ENCODE data around the gene RPL37.

RPL37 gene

DNA sequence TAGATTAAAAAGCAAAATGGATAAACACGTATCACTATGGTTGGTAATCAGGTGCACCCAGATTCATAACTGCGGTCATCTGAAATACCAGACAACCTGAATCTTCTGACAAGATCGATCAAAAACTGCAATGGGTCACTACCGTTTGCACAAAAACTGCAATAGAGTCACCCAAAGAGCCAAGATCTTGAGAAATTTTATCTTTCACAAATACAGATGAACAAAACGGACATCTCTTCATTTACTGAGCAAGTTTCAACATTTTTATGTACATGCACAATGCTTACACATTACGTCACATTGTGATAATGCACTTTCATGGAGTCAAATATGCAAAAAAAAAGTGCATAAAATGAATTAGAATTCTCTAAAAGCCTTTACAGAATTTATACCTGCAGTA, 55.5 kb downstream of the RPL37 start:
- no peak overlapping the region for H3K23ac ChIP-seq (ENCODE audit: low read length)
- peaks cover 3% of the 10 kb centered on the region for H3K79me2 ChIP-seq (ENCODE audit: control insufficient read depth, insufficient read depth, low read length, poor library complexity)
- no peak for DNase-seq
- peaks cover 0 to 2% of the 10 kb centered on the region in 2 experiments for H3K4me1 ChIP-seq (ENCODE audit: control insufficient read depth in 1 of 2, insufficient read depth in 2 of 2, low read length in 2 of 2)
- no peak overlapping the region for H3K14ac ChIP-seq (ENCODE audit: low read length)
- H3K27me3 ChIP-seq (ENCODE audit: insufficient read depth, low read length), result no peaks in the 10 kb centered on the region
- no peak overlapping the region for H4K8ac ChIP-seq (ENCODE audit: low read depth, low read length)
- no peak overlapping the region for H4K12ac ChIP-seq (ENCODE audit: low read depth, low read length)
- WGBS (ENCODE audit: extremely low coverage, insufficient coverage, insufficient read length), result no CpG with 5 or more reads among the region's 6 CpGs
- H3K27ac ChIP-seq (ENCODE audit: low read depth, low read length), result no peak overlapping the region
- H3K79me1 ChIP-seq (ENCODE audit: low read length), result no peaks in the 10 kb centered on the region
- no peak overlapping the region for H3K18ac ChIP-seq (ENCODE audit: low read length)
- H2AFZ ChIP-seq (ENCODE audit: insufficient read depth, low read length, poor library complexity), result no peak overlapping the region
- no peak overlapping the region for H3K4me2 ChIP-seq (ENCODE audit: low read length)
- H4K91ac ChIP-seq (ENCODE audit: low read depth, low read length), result no peak overlapping the region
- H3K36me3 ChIP-seq (ENCODE audit: control insufficient read depth in 1 of 2, insufficient read depth in 2 of 2, low read length in 2 of 2), result no peaks in the 10 kb centered on the region
- H3K9me3 ChIP-seq (ENCODE audit: insufficient read depth, low read depth, low read length), result no peaks in the 10 kb centered on the region
- H2AK5ac ChIP-seq (ENCODE audit: low read length), result no peak overlapping the region
- no peak overlapping the region for H2BK120ac ChIP-seq (ENCODE audit: insufficient read depth, low read length, poor library complexity)
- H3K4ac ChIP-seq (ENCODE audit: low read depth, low read length), result no peak overlapping the region
- no peak overlapping the region for H2BK12ac ChIP-seq (ENCODE audit: low read length)
- H2BK5ac ChIP-seq (ENCODE audit: low read depth, low read length, poor library complexity), result no peak overlapping the region
- H3K9ac ChIP-seq (ENCODE audit: low read length), result no peak overlapping the region
- H3K4me3 ChIP-seq (ENCODE audit: low read depth, low read length), result no peak overlapping the region

DNA sequence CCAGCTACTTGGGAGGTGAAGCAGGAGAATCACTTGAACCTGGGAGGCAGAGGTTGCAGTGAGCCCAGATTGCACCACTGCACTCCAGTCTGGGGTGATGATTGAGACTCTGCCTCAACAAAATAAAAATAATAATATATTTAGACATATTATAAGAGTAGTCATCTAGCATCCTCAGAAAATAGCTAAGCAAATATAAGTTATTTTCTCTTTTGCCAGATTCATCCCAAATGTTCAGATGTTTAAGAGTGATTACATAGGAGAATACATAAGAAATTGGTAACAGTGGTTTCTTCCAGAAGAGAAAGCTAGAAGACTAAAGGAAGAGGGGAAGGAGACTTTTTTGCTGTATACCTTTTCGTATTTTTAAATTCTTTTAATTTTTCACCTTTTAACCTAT, 56.9 kb downstream of the RPL37 start:
- Histone ChIP-seq H2AK5ac (ENCODE audit: low read length) (no peak overlapping the region), H4K12ac (ENCODE audit: low read depth, low read length) (no peak overlapping the region), H3K27me3 (ENCODE audit: insufficient read depth, low read length) (no peaks in the 10 kb centered on the region), H4K91ac (ENCODE audit: low read depth, low read length) (no peak overlapping the region), H3K14ac (ENCODE audit: low read length) (no peak overlapping the region), H3K4me2 (ENCODE audit: low read length) (no peak overlapping the region), H2AFZ (ENCODE audit: insufficient read depth, low read length, poor library complexity) (no peak overlapping the region), H3K9ac (ENCODE audit: low read length) (no peak overlapping the region), H3K9me3 (ENCODE audit: insufficient read depth, low read depth, low read length) (no peaks in the 10 kb centered on the region), H3K4me3 (ENCODE audit: low read depth, low read length) (no peak overlapping the region), H3K27ac (ENCODE audit: low read depth, low read length) (no peak overlapping the region), H2BK12ac (ENCODE audit: low read length) (no peak overlapping the region), H3K4me1 (ENCODE audit: control insufficient read depth in 1 of 2, insufficient read depth in 2 of 2, low read length in 2 of 2) (peaks cover 0 to 2% of the 10 kb centered on the region in 2 experiments), H4K8ac (ENCODE audit: low read depth, low read length) (no peak overlapping the region), H2BK120ac (ENCODE audit: insufficient read depth, low read length, poor library complexity) (no peak overlapping the region), H3K18ac (ENCODE audit: low read length) (no peak overlapping the region), H3K23ac (ENCODE audit: low read length) (no peak overlapping the region), H3K79me2 (ENCODE audit: control insufficient read depth, insufficient read depth, low read length, poor library complexity) (peaks cover 3% of the 10 kb centered on the region), H3K4ac (ENCODE audit: low read depth, low read length) (no peak overlapping the region), H3K36me3 (ENCODE audit: control insufficient read depth in 1 of 2, insufficient read depth in 2 of 2, low read length in 2 of 2) (no peaks in the 10 kb centered on the region), H3K79me1 (ENCODE audit: low read length) (no peaks in the 10 kb centered on the region), H2BK5ac (ENCODE audit: low read depth, low read length, poor library complexity) (no peak overlapping the region)
- 100% methylated on average over 1 of the region's 1 CpG for WGBS (ENCODE audit: extremely low coverage, insufficient coverage, insufficient read length)
- no peak for DNase-seq

DNA sequence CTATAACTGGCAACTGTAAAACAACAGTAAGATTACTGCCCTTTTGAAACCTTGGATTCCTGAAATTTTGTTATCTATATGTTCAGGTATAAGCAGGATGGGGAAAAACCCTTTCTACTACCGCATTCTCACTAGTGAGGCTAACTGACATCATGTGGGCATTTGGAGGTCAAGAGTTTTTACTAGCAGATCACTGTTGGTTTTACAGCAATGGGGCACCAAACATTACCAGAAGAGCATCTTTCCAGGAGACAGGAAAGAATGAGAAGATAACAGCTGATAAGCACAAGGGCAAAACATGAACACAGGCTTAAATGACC, 58.4 kb downstream of the RPL37 start:
- Histone ChIP-seq H3K9ac (ENCODE audit: low read length) (no peak overlapping the region), H2AK5ac (ENCODE audit: low read length) (no peak overlapping the region), H3K23ac (ENCODE audit: low read length) (no peak overlapping the region), H3K79me1 (ENCODE audit: low read length) (no peaks in the 10 kb centered on the region), H3K4me3 (ENCODE audit: low read depth, low read length) (no peak overlapping the region), H3K9me3 (ENCODE audit: insufficient read depth, low read depth, low read length) (no peaks in the 10 kb centered on the region), H4K12ac (ENCODE audit: low read depth, low read length) (no peak overlapping the region), H3K4me2 (ENCODE audit: low read length) (no peak overlapping the region), H3K4me1 (ENCODE audit: control insufficient read depth in 1 of 2, insufficient read depth in 2 of 2, low read length in 2 of 2) (peaks cover 0 to 2% of the 10 kb centered on the region in 2 experiments), H3K27ac (ENCODE audit: low read depth, low read length) (no peak overlapping the region), H3K36me3 (ENCODE audit: control insufficient read depth in 1 of 2, insufficient read depth in 2 of 2, low read length in 2 of 2) (peaks cover 2 to 3% of the 10 kb centered on the region in 2 experiments), H4K91ac (ENCODE audit: low read depth, low read length) (no peak overlapping the region), H3K79me2 (ENCODE audit: control insufficient read depth, insufficient read depth, low read length, poor library complexity) (peaks cover 3% of the 10 kb centered on the region), H2BK12ac (ENCODE audit: low read length) (no peak overlapping the region), H3K4ac (ENCODE audit: low read depth, low read length) (no peak overlapping the region), H3K14ac (ENCODE audit: low read length) (no peak overlapping the region), H2AFZ (ENCODE audit: insufficient read depth, low read length, poor library complexity) (no peak overlapping the region), H4K8ac (ENCODE audit: low read depth, low read length) (no peak overlapping the region), H2BK5ac (ENCODE audit: low read depth, low read length, poor library complexity) (no peak overlapping the region), H2BK120ac (ENCODE audit: insufficient read depth, low read length, poor library complexity) (no peak overlapping the region), H3K18ac (ENCODE audit: low read length) (no peak overlapping the region), H3K27me3 (ENCODE audit: insufficient read depth, low read length) (no peaks in the 10 kb centered on the region)
- DNase-seq, result no peak
- no CpG with 5 or more reads among the region's 1 CpG for WGBS (ENCODE audit: extremely low coverage, insufficient coverage, insufficient read length)

DNA sequence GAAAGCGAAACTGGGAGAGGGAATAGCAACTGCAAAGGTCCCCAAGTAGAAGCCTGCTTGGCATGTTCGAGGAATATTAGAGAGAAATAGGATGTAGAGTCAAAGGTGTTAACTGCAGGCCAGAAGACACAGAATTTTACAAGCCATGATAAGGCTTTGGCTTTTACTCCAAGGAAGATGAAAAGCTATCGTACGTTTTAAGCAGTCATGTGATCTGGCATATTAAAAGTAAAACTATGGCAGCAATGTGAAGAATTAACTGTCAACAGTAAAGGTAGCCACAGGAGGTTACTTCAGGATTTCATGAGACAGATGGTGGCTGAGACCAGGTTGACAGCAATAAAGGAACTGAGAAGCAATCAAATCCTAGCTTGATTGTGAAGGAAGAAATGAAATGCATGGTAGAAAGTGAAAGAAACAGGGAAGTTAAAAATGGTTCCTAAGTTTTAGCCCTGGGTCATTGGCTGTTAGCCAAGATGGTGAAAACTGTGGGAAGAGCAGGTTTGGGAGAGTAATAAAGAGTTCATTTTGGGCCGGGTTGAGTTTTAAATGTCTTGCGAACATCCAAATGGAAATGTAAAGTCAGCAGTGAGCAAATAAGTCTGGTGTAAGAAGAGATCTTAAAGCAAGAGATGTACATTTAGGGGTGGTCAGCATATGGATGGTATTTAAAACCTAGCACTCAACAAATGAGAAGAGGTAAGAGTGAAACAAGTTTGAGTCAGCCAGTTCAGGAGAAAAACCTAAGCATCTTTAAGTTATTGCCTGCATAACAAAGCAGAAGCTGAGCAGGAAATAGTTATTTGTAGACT, 59.0 kb downstream of the RPL37 start:
- Histone ChIP-seq H3K79me2 (ENCODE audit: control insufficient read depth, insufficient read depth, low read length, poor library complexity) (peaks cover 3% of the 10 kb centered on the region), H4K91ac (ENCODE audit: low read depth, low read length) (no peak overlapping the region), H3K23ac (ENCODE audit: low read length) (no peak overlapping the region), H2AK5ac (ENCODE audit: low read length) (no peak overlapping the region), H4K8ac (ENCODE audit: low read depth, low read length) (no peak overlapping the region), H3K79me1 (ENCODE audit: low read length) (no peaks in the 10 kb centered on the region), H2BK12ac (ENCODE audit: low read length) (no peak overlapping the region), H2BK120ac (ENCODE audit: insufficient read depth, low read length, poor library complexity) (no peak overlapping the region), H3K4me3 (ENCODE audit: low read depth, low read length) (no peak overlapping the region), H3K36me3 (ENCODE audit: control insufficient read depth in 1 of 2, insufficient read depth in 2 of 2, low read length in 2 of 2) (peaks cover 5 to 6% of the 10 kb centered on the region in 2 experiments), H3K9me3 (ENCODE audit: insufficient read depth, low read depth, low read length) (no peaks in the 10 kb centered on the region), H4K12ac (ENCODE audit: low read depth, low read length) (no peak overlapping the region), H3K27ac (ENCODE audit: low read depth, low read length) (no peak overlapping the region), H3K4me2 (ENCODE audit: low read length) (no peak overlapping the region), H3K27me3 (ENCODE audit: insufficient read depth, low read length) (no peaks in the 10 kb centered on the region), H2AFZ (ENCODE audit: insufficient read depth, low read length, poor library complexity) (no peak overlapping the region), H3K4ac (ENCODE audit: low read depth, low read length) (no peak overlapping the region), H3K4me1 (ENCODE audit: control insufficient read depth in 1 of 2, insufficient read depth in 2 of 2, low read length in 2 of 2) (peaks cover 0 to 2% of the 10 kb centered on the region in 2 experiments), H2BK5ac (ENCODE audit: low read depth, low read length, poor library complexity) (no peak overlapping the region), H3K18ac (ENCODE audit: low read length) (no peak overlapping the region), H3K14ac (ENCODE audit: low read length) (no peak overlapping the region), H3K9ac (ENCODE audit: low read length) (no peak overlapping the region)
- DNase-seq, result peak in 1 of 2 donors; percentile 23
- WGBS (ENCODE audit: extremely low coverage, insufficient coverage, insufficient read length), result no CpG with 5 or more reads among the region's 6 CpGs
